ENCODE data around the gene HIPK2.
A peak's percentile ranks its signal among the peaks of the same experiment; 100 is the strongest.

Gene HIPK2

DNA sequence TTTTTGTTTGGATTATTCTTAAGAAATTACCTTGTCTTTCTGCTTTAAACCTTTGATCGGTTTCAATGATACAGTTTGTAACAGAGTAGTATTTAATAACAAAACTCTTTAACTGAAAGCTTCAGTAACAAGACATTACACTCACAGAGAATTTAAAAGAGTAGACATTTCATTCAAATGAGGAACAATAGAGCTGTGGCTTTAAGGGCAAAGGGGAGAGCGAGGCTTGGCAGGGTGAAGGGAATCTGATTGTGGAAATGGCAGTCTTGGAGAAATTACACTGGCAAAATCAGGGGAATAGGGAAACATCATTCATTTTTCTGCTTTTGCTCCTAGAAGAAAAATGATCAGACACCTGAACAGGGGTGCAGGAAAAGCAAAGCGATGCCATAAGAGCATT is 5.1 kb upstream of the HIPK2 start:
- DNase-seq: no peak

DNA sequence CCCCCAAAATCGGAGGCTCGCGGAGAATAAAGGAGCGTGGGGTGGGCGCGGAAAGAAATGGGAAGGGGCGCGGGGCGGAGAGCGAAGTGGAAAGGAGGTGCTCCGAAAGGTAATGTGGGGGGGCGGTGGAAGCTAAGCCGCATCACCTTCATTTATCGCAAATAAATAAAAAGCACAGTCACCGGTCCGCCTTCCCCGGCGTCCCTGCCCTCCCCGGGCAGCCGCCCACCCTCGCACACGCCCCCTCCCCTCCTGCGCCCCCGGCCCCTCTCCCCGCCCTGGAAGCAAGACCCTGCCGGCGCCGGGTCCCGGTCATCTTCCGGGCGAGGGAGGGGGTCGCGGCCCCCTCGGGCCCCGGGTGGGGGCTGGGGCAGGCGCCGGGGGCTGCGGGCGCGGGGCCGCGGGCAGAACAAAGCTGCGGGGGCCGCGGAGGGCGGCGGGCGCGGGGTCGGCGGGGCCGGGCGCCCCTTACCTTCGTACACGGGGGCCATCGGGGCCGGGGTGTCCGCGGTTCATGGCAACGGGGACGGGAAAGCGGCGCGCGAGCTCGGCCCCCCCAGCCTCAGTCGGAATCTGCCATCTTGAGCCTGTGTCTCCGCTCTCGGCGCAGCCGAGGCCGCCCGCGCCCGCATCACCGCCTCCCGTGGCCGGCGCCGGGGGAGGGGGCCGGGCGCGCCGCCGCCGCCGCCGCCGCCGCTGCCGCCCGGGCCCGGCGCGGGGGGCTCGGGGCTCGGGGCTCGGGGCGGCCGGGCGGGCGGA is 486 bp downstream of the HIPK2 start:
- peak; percentile 56 for DNase-seq

DNA sequence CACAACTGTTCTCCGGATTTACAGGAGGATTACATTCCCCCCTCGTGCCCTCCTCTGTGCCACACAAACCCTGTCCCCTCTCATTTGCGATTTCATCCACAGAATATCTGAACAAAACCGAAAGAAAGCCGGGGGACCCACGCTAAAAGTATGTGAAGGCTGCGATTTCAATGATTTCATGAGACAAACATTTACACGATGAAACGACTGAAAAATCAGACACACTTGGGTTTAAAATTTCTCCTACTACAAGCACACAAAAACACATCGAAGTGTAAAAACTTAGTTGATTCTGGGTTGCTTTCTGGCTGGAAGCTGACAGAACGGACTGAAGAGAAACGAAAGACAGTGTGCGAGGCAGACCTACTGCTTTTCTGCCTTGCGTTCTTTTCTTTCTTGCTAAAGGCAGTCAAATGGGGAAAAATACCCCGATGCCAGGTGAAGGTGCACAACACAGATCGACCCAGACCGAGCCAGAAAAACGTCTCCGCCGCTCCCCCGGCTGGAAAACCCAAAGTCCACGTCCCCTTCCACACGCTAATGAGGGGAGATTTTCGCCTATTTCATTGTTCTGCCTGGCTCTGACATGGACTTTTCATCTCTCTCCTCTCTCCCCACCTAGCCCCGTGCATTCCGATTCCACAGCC is 1.2 kb downstream of the HIPK2 start:
- DNase-seq: peak; percentile 67

DNA sequence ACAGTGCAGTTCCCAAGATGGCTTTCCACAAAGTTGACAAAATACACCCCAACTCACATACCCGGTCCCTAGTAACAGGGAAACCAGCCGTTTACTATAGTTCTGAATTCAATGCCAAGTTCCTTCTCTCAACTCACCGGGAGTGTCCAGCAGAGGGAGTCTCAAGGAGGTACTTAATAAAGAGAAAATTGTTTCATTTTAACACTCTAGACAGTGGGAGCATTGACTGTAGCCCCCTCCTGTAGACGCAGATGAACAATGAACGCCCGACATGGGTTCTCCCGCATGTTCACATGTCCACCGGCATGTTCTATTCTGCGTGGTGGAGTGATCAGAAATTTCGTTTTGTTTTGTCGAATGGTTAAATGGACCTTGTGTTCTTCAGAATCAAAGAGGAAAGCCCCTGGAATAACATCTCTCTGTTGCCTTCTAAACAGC is 1.9 kb downstream of the HIPK2 start:
- DNase-seq: peak; percentile 95

DNA sequence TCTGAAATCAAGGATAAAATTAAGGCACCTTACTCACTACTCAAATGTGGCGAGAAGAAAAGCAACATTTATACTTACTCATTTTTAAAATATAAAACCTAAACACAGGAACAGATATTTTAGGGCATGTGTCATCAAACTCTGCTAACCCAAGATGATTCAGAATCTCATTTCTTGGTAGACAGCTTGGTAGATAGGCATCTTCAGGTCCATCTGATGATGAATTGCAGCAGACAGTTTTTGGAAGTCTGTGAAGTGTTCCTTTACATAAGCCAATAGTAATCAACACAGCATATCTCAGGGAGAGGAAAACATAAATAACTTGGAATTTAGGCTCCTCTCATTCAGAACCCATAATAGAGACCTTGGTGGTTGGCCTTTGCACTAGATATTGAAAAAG is 3.4 kb downstream of the HIPK2 start:
- no peak for DNase-seq

DNA sequence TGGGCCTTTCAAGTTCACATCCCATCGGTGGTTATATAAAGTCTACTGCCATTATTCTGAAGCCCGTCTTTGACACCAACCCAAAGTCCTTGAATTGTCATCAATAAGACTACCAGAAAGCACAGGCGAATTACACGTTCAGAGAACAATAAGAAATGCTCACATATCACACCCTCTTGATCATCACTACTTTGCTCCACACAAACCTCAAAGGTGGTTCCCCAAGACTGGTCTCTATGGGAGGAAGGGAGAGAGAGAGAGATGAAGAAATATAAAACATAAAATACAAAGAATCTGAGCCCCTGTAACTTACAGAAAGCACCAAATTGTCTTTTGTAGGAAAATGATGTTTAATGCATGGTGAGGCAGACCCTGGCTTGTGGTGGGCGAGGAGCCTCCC is 4.4 kb downstream of the HIPK2 start:
- no peak for DNase-seq

DNA sequence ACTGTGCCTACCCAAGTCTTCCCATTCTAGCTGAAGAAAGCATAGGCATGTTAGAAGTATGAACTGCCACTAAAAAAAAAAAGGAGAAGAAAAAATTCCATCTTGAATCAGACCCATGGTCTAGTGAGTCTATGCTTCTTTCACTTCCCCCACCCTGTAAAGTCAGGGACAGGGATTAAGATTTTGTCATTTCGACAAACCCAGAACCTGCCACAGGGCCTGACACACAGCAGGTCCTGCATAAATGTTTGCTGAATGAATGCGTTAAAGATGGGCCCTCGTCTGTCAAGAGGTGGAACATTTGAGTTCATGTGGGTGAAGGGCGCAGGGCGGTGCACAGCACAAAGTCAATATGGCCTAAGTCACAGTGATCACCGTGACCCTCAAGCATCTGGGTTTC is 4.9 kb downstream of the HIPK2 start:
- no peak for DNase-seq

DNA sequence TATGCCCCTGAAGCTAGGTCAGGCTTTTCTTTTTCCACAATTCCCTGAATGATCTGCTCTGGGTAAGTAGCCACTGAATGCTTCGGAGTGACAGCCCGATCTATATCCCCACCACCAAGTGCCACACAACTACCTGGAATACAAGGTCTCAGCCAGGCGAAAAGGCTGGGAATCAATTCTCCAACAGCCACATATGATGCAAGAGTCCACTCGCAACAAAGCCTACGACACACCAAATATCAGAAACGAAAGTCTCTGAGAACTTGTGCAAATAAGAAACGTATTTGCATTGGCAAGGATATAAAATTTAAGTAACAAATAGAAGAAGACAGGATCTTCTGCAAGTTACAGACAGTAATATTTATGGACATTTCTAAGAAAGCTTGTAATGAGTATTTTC is 5.7 kb downstream of the HIPK2 start:
- no peak for DNase-seq

DNA sequence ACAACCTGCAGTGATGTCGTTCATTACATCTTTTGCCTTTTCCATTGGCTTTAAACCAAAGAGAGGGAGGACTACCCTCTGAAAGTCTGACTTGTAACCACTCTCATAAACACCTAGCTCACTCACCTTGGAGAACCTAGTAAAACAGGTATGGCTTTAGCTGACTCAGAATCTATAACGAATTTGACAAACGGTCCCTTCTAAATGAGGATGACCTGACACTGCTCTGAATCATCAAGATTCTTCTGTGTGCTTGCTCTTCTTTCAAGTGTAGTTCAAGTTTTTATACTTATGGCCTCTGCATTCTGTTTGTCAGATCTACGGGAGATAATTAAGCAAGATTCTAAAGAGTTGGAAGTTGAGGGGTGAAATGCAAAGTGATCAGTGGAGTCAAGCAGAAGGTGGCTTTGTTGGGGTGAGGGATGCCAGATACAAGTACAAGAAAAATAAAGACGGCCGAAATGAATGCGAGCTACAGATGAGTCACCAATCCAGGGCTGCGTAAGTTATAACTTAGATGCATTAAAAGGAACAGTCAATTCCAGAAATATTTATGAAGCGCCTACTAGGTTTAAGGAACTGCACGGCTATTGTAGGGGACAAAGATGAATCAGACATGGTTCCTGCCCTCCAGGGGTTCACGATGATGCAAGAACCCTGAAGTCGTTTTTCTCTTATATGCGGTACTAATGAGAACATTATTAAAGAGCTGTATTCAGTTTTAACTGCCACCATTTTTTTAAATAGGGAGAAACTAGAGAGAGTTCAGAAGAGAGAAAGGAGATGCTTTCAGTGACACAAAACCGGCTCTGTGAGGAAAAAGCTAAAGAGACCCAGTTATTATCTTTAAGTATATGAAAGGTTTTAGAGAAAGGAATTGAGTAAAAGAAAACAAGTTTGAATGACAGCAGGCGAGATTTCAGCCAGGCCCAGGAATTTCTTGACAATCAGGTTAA is 6.5 kb downstream of the HIPK2 start:
- no peak for DNase-seq

DNA sequence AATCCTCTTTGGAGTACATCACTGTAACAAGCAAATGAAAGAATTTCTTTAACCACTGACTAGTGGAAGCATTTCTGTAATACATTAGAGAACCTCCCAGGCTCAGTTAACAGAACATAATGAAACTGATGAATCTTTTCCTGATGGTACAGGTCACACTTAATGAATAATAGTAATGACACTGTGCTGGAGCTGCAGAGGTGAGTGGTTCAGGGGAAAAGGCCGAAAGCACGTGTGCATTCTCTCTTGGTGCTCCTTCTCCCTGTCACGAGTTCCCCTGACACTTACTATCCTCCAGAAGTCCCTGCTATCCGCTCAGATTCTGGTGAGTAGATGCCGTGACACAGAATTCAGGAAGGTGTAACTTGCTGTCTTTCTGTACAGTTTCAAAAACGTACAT is 8.0 kb downstream of the HIPK2 start:
- DNase-seq: no peak

DNA sequence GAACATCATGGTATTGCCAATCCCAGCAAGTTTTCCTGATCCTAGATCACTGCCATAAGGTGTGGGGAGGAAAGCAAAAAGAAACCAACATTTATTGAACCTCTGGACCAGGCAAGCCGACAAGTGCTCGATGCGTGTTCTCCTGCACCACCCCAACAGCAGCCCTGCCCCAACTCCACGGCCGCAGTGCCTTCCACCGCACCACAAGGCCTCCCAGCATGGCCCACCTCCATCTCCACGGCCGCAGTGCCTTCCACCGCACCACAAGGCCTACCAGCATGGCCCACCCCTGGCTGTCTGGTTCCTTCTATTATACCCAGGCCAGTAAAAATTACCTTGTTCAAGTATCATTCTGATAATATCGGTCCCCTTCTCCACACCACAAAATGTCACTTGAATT is 8.7 kb downstream of the HIPK2 start:
- DNase-seq: no peak

DNA sequence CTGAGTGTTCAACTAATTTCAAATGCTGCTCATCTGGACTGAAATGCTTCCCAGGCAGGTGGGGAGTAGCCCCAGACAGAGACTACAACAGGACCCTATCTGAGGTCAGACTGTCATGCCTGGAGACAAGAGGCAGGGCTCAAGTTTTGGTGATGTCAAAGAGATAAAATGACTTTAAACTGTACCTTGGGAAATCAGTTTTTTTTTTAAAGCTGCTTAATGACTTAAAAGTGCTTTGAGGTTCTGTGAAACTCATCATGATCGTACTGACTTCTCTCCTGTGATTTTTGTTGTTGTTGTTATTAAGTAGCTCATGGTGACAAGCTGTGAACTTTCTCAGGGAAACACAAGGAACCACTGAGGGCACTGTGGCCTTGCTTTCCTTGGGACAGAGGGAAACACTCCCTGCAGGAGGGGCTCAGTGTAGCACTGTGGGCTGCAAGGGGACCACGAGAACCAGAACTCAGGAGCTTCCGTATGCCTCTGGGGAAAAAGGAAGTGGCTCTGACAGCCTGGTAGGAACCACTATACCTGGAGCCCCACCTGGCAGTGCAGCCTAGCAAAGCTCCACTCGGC is 9.5 kb downstream of the HIPK2 start:
- no peak for DNase-seq

DNA sequence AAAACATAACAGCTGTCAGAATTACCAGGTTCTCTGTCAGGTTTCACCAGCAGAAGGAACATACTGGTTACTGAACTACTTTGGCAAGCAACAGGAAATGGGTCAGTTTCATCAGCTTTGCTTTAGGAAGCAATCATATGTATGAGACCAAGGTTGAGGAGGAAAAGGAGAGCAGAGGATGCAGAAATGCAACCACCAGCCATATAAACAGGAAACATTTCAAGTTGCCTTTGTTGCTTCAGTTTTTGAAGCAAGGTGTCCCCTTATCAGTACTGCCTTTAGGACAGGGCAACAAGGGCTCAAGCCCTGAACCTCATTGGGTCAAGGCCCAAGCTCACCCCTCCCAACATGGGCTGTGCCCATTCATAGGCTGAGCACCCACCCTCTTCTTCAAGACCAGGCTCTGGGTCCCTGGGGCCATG is 10.2 kb downstream of the HIPK2 start:
- DNase-seq: peak; percentile 48

DNA sequence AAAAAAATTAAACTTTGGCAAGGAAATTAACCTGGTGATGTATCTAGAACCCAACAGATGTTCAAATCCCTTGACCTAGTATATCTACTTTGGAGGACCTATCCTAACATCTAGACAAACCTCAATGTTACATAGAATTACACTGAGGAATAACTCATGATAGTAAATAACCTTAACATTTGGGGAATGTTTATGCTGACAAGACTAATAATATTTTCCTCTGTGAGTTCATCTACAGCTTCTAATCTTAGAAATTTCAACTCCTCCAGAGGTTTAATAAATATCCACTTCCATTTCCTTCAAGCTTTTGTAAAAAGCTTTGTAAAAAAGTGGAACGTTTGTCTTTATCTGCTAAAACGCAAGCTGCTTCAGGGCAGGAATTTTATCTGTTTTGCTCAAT is 12.7 kb downstream of the HIPK2 start:
- no peak for DNase-seq

DNA sequence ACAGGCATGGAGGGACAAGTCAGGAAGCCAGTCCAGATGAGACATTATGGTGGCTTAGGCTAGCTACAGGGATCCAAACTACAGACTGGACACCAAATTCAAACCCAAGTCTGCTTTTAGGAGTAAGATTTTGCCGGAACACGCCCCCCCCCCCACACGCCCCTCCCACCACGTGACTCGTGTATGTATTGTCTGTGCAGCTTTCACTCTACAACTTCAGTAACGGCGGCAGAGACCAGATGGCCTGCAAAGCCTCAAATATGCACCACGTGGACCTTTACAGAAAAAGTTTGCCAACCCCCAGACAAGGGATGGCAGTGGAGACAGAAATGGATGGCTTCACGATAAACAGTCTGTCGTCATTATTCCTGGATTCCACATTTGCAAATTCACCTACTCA is 14.5 kb downstream of the HIPK2 start:
- DNase-seq: no peak

DNA sequence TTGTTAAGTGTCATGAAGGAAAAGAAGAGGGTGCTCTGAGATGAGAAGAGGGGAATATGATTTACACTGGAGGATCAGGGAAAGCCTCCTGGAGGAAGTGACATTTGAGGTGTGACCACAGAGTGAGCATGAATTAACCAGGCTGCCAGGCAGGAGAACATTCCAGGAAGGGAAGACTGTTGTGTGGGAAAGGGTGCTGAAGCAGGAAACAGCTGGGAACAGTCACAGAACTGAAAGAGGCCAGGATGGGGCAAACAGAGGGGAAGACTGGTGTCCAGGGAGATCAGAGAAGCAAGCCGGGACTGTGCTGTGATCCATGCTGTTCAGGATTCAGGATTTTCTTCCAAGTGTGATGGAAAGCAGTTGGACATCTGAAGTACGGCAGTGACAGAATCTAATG is 14.9 kb downstream of the HIPK2 start:
- DNase-seq: no peak

DNA sequence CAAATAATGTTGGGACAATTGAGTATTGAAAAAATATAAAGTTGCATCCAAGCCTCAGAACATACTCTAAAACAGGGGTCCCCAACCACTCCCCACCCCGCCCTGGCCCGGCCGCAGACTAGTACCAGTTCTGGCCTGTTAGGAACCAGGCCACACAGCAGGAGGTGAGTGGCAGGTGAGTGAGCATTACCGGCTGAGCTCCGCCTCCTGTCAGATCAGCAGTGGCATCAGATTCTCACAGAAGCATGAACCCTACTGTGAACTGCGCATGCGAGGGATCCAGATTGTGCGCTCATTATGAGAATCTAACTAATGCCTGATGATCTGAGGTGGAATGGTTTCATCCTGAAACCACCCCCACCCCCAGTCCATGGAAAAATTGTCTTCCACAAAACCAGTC is 19.4 kb downstream of the HIPK2 start:
- DNase-seq: no peak

DNA sequence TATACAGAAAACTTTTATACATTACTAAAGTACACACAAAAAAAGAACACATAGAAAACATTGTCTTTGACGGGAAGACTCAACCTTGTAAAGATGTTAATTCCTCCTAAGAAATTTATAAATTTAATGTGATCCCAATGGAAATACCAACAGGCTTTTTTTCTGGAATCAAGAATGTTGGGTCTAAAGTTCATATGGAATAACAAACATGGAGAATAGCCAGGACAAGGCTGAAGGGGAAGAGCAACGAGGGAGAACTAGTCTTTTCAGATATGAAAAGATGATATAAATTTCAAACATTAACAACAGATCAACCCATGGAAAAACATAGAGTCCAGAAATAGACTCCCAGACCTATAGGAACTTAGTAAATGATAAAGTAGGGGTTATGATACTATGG is 19.8 kb downstream of the HIPK2 start:
- no peak for DNase-seq

DNA sequence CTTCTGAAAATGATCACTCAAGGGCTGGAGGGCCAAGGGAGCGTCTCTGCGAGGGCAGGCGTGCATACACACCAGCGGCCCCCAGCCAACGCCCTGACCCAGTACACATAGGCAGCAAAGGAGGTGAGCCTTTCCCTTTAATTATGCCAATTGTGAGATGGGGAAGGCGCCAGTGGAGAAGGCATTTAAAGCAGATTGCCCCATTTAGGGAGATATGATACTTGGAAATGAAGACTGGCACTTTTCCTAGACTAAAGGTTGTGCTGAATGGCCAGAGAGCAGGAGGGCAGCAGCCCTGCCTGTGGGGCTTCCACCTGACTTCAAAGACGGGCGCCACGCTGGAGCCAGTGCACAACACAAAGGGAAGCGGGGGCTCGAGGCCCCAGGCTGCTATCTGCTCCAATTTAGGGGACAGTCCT is 24.1 kb downstream of the HIPK2 start:
- no peak for DNase-seq

DNA sequence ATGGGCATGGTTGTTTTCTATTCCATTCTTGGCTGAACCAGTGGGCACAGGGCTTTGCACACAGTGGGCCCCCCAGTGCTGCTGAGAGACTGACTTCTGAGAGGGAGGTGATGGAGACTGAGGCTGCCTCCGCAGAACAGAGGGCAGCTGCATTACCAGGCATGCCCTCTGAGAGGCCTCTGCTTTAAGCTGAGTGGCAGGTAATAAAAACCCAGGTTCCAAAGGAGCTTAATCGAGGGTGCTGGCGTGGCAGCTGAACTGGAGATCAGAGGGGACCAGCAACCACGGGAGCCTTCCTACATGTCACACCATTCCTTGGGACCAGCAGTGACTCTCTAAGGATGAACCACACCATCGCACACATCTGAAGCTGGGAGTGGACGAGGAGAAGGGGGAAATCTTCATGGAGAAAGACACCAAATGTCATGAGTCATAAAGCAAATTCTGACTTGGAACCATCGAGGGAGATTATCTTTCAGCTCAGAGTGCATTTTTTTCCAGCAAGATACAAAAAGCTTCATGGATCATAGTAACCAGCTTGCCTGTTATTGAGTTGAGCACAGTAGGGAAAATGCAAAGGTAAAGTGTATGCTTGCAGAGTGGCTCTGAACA is 24.6 kb downstream of the HIPK2 start:
- DNase-seq: no peak

DNA sequence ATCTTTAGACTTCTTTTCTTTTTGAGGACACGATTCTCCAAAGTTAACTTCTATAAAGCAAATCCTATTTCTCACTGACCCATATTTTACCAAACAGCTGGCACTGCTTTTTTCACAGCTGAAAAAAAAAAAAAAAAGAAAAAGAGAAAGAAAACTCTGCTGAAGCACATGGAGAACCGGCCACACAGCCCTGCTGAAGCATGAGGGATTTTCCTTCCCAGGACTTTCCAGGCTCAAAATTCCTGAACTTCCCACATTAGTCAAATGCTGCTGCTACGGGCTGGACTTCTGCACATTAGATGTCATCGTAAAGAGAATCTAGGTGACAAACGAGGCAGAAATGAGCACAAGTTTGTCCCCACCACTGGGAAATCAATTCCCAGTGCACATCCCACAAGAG is 25.2 kb downstream of the HIPK2 start:
- DNase-seq: no peak

DNA sequence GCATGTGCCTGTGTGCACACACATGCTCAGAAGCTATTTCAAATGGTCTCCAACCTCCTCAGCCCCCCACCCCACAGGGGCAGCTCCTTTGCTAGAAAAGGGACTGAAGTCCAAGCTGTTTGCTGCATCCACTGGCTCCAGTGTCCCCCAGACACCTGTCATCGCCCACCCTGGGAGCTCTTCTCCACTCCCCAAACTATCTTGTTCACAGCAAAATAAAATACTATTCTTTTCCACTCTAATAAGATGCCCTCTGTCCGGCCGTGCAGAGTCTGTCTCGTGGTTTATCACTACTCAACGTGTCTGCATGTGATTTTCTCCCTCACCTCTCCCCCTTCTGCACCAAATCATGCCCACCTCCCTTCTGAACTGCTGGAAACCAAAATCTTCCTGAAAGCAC is 25.6 kb downstream of the HIPK2 start:
- DNase-seq: no peak

Data from hematopoietic multipotent progenitor cell treated with erythropoietin and hydrocortisone succinate and interleukin-3 and kit ligand, for 6 days (in vitro differentiated cells).